Embryonic facial prominence (tissue), 1 donor: Measurements from ENCODE around the gene LRBA.
"Not testable (repeated sequence)": the region's sequence is repeated elsewhere in the genome, so short reads cannot be mapped to it uniquely, and the experiment has no call there.

ENCODE experiments used
- DNase-seq: peaks from one replicate; pipeline ENCODE4 v3.0.0-alpha.2; 2016; ENCODE audit errors: extremely low spot score

The LRBA gene

DNA sequence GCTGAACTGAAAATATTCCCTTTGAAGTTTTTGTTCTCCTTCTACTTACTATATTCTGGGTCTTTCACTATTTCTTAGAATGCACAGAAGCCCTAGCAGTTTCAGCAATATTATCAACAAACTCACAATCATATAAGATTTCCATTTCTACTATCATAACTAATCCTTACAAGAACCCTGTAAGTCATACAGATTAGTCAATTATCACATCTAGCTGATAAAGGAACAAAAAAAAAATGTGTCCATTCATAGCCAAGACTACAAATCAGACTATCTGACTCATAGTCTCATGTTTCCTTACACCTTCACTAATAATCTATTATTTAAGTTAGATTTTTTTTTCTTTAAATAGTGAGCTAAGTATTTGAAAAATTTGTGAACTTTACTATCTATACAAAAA is 72.5 kb downstream of the LRBA start:
- no peak for DNase-seq

DNA sequence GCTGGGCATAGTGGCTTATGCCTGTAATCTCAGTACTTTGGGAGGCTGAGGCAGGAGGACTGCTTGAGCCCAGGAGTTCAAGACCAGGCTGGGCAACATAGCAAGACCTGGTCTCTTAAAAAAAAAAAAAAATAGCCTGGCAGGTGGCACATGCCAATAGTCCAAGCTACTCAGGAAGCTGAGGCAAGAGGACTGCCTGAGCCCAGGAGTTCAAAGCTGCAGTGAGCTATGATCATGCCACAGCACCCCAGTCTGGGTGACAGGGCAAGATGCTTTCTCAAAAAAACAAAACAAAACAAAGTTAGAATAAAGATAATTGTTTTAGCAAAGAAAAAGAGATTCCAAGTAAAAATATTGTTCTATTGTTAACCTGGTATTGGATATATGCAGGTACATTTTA is 75.0 kb downstream of the LRBA start:
- no peak for DNase-seq

DNA sequence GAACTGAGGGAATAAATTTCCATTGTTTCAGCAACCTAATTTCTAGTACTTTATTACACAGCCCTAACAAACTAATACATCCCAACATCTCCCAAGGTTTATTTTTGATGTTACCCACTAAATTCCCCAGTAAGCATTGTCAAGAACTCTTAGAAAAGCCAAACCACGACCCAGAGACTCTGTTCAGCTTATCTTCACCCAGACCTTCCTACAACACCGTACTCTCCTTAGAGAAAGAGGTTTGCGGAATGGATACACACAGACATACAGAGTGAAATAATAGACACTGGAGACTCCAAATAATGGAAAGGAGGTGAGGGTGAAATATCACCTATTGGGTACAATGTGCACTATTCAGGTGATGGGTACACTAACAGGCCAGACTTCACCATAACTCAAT is 75.6 kb downstream of the LRBA start:
- DNase-seq: no peak

DNA sequence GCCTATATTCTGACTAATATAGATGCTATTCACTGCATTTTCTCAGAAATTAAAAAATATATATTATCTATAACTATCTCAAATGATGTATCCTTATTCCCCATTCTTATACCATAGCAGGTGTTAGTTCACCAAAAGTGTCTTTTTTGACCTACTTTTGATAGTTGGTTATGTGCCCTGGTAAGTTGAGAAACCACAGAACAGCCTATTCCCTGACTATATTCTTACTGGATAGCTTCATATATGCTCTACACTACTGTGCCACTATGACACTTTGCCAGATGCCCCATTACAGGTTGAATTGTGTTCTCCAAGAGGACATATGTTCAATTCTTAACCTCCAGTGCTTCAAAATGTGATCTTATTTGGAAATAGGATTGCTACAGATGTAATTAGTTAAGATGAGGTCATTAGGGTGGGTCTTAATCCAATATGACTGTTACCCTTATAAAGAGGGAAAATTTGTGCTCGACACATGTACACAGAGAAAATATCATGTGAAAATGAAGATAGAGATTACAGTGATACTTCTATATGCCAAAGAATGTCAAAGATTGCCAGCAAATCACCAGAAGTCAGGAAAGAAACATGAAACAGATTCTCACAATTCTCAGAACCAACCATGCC is 76.1 kb downstream of the LRBA start:
- no peak for DNase-seq

DNA sequence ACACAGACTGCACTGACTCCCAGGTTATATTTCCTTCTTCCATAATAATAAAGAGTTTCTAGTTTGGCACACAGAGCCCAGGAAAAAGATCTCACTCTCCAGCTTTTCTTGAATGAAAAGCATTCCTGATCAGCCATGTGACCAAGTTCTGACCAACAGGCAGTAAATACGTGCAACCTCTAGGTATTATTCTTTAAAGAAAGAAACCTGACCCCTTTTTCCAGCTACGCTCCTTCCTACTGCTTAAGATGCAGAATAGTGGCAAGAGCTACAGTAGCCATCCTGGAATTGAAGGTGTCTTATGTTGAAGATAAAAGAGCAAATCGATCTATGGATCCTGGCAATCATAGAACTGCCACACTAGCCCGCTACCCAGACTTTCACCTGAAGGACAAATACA is 76.7 kb downstream of the LRBA start:
- no peak for DNase-seq

DNA sequence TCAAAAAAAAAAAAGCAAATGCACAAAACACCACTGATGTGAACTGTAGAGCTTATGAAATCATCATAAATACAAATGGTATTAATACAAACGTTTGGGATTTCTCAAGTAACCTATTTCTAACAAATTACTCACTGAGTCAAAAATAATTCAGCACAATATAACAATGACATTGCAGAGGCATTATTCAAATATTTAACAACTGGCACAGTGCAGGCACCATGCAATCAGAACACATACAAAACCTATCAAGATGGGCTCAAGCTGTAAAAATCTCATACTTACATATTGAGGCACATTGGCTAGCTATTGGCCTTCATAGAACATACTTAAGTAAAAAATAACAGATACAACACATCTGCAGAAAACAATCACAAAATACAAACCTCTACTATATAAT is 81.1 kb downstream of the LRBA start:
- no peak for DNase-seq

DNA sequence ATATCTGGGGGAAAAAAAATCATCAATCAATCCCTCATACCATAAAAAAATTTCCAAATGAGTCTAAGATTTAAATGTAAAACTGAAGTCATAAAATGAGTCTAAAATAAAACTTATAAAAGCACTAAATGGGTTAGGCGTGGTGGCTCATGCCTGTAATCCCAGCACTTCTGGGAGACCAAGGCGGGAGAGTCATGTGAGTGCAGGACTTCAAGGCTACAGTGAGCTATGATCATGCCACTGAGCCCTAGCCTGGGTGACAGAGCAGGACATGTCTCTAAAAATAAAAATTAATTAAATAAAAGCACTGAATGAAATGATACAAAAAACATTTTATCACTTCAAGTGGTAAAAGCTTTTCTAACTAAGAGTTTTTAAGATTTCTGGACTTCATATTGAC is 83.3 kb downstream of the LRBA start:
- no peak for DNase-seq

DNA sequence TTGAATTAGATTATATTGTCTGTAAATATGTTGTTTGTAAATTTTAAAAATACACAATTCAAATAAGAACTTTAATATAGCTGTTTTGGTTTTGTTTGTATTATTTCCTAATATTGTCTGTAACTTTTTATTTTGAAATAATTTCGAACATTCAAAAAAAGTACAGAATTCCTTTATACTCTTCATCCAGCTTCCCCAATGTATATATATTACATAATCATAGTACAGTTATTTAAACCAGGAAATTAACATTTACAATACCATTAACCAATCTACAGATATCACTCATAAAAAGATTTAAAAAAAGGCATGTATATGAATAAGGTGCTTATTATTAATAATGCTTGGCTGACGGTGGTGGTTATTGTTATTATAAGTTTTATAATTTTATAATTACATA is 84.1 kb downstream of the LRBA start:
- no peak for DNase-seq

DNA sequence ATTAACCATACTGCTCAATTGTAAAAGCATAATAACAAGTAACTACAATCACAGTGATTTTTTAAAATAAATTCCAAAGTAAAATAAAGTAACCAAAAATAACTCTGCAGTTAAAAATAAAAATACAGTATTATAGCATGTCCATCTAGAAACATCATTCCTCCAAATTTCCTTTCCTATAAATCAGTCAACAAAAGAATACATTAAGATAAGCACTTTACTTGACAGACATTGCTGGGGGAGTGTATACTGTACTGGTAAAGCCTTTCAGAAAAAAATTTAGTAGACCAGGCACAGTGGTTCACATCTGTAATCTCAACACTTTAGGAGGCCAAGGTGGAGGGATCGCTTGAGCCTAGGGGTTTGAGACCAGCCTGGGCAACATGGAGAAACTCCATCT is 91.1 kb downstream of the LRBA start:
- no peak for DNase-seq

DNA sequence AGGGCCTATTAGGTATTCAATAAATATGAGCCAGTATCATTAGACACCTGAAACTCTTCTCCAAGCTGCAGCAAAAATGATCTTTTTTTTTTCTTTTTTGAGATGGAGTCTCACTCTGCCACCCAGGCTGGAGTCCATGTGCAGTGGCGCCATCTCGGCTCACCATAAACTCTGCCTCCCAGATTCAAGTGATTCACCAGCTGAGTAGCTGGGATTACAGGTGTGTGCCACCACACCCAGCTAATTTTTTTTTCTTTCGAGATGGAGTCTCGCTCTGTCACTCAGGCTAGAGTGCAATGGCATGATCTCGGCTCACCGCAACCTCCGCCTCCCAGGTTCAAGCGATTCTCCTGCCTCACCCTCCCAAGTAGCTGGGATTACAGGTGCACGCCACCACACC is 93.6 kb downstream of the LRBA start:
- DNase-seq: not testable (repeated sequence)

DNA sequence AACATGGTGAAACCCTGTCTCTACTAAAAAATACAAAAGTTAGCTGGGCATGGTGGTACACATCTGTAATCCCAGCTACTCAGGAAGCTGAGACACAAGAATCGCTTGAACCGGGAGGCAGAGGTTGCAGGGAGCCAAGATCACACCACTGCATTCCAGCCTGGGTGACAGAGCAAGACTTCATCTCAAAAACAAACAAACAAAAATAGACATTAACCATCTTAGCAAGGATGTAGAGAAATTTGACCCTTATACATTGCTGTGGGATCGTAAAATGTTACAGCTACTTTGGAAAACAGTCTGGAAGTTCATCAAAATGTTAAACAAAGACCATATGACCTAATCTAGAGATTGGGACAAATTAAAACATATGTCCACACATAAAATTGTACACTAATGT is 96.5 kb downstream of the LRBA start:
- not testable (repeated sequence) for DNase-seq

DNA sequence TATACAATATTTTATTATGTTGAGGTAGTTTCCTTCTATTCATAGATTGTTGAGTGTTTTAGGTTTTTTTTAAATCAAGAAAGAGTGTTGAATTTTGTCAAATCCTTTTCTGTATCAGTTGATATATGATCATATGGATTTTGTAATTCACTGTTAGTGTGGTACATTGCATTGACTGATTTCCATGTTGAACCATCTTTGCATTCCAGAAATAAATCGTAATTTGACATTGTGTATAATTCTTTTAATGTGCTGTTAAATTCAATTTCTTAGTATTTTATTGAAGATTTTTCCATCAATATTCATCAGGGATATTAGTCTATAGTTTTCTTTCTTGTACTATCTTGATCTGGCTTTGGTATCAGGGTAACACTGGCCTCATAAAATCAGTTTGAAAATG is 103.8 kb downstream of the LRBA start:
- no peak for DNase-seq

DNA sequence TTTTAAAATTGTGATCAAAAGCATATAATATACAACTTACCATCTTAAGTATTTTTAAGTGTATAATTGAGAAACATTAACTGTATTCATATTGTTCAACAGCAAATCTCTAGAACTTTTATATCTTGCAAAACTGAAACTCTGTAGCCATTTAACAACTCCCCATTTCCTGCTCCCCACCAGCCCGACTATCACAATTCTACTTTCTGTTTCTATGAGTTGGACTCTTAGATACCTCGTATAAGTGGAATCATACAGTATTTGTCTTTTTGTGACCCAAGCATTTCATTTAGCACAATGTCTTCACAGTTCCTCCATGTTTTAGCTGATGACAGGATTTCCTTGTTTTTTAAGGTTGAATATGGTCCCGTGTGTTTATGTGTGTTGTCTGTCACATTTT is 106.0 kb downstream of the LRBA start:
- DNase-seq: no peak

DNA sequence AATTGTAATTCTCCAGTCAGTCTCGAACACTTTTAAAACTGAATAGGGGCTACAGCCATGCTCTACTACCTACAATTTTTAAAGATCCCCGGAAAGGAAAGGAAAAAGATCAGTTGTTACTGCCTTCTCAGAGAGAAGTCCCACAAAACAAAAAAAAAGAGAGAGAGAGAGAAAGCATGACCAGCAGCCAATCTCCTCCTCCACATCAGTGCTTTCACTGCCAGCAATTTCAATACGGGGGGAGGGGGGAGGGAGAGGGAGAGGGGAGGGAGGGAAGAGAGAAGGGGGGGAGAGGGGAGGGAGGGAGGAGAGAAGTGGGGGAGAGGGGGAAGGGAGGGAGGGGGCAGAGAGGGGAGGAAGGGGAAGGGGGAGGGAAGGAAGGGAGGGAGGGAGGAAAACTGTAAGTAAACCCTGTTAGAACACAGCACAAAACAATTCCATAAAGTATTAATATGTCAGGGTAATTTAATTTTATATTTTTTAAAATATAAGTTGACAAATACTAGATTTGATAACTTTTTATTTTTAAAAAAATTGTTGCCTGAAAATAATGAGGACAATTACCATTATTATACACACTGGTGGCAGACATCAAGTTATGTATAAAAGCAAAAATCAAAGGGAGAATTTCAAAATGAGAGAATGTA is 108.0 kb downstream of the LRBA start:
- no peak for DNase-seq

DNA sequence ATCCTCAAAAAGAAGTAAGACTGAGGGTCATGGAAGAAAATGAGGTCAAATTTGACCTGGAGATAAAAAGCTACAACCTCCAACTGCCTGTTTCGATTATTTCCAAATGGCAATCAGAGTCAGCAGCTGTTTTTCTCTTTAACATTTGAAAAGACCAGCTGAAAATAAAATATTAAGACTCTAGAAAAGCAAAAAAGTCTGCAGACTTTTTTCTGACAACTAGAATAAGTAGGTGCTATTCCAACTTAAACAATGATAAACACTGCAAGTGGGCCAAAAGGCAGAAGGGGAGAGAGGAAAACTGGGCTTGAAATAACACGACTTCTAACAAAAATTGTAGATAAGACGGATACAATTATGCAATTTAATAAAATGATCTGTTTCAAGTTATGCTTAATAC is 110.4 kb downstream of the LRBA start:
- no peak for DNase-seq

DNA sequence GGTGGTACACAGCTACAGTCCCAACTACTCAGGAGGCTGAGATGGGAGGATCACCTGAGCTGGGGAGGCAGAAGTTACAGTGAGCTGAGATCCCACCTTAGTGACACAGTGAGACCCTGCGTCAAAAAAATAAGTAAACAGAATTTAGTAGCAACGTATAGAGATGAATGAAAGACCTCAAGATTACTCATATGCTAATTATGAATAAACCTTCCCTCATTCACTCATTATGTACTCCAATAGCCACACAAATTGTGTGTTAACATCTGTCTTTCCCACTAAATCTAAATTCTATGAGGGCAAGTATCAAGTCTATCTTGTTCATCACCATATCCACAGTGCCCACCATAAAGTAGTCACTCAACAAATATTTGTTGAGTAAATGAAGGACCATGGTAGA is 111.5 kb downstream of the LRBA start:
- DNase-seq: no peak

DNA sequence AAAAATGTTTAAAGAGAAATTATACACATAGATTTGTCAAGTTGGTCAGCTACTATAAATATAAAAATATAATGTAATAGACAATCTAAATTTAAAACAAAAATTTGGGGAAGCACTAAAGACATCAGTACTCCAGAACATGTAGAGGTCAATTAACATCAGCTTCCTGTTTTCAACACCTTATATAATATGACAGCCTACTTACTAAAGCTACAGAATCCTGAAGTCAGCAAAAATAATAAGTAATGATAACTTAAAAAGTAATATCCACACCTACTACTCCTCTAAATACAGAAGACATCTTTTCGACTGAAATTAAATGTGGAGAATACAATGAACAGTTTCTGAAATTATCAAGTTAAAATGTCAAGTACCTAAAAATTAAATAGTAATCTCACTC is 118.6 kb downstream of the LRBA start:
- no peak for DNase-seq

DNA sequence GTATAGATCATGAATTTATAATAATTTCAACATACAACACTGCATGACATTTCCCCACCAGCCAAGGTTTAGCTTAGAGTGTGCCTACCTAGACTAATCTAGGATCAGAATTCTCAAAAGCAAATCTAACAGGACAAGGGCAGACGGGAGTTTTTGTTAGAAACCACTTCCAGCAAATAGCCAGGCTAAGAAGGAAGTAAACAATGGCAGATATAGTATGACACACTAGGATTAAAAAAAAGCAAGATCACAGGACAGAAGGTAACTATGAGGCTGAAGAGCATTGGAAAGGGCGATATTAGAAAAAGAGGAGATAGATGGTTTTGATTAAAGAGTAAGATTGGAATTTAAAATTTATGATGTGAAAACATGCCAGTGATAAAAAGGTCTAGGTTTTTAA is 124.8 kb downstream of the LRBA start:
- no peak for DNase-seq

DNA sequence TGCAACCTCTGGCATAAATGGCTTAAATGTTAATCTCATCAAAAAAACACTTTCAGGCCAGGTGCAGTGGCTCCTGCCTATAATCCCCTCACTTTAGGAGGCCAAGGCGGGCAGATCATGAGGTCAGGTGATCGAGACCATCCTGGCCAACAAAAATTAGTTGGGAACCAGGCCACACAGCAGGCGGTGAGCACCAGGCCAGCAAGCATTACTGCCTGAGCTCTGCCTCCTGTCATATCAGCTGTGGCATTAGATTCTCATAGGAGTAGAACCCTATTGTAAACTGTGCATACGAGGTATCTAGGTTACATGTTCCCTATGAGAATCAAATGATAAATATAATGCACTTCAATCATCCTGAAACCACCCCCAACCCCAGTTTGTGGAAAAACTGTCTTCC is 125.8 kb downstream of the LRBA start:
- no peak for DNase-seq

DNA sequence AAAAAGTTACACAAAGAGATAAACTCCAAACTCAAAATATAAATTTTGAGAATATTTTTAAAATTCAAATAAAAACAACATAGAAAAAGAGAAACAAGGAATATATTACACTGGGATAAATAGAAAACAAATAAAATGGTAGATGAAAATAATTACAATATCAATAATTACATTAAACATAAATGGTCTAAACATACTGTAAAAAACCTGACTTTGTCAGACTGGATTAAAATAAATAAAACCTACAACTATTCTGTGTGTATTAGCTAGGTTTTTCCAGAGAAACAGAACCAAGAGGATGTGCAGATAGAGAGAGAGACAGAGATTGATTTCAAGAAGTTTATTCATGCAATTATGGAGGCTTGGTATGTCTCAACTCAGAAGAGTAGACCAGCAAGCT is 126.5 kb downstream of the LRBA start:
- no peak for DNase-seq

DNA sequence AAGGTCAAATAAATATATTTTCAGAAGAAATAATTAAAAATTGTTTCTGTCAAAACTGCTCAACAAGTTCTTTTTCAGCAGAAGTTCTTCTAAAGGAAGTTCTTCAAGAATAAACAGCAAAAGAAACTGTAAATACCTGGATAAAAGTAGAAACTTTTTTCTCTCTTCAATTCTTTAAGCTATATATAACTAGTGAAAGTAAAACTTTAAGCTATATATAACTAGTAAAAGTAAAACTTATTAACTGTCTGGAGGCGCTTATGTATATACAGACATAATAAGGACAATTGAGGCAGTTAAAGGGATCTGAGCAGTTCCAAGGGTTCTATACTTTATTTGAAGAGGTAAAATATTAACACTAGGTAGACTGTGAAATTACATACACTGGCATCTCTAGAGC is 126.9 kb downstream of the LRBA start:
- DNase-seq: no peak

DNA sequence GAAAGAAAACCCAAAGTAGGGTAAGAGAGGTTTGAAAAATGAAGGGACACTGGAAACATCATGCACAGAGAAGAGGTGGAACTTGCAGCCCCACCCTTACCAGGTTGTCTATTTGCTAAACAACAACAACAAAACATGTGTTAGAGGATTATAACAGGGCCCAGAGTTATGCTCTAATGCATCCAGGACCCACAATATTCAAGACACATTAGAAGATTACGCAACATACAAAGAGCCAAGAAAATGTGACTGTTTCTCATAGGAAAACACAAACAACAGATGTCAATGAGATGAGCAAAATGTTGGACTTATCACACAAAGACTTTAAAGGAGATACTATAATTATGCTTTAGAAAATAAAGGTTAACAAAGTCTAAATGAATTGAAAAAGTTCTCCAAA is 128.5 kb downstream of the LRBA start:
- no peak for DNase-seq

DNA sequence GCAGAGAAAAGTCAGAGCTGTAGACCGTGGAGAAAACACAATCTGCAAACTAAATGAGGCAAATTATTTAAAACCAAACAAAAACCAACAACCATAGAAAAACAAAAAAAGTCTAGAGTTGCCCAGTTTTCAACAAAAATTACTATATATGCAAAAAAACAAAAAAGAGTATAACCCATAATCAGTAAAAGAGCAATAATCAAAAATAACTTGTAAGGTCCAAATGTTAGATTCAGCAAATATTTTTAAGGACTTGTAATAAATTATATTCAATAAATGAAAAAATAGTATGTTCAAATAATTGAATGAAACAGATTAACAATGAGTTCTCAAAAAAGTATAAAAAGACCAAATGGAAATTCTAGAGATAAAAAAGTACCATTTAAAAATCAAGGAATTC is 130.5 kb downstream of the LRBA start:
- DNase-seq: no peak

DNA sequence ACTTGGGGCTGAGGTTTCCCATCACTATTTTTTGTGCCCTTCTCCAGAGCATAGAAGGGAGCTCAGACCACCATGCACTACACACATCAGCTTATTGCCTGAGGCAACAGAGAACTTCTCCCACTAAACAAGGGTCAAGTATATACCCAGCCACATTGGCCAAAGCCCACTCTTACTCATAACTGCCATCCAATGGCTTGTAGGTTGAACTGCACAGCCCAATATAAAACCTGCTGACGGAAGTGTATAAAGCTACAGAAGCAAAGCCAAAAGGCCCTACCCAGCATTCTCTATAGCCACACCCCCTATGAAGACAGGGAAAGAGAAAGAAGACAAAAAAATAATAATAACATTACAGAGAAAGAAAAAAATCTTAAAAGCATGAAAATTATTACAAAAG is 139.7 kb downstream of the LRBA start:
- no peak for DNase-seq
